ENCODE measurements around the gene EPS8L1.

EPS8L1 gene

GRCh38 chr19:55044771-55045716 lies 30.6 kb upstream of the EPS8L1 start:
- TF ChIP-seq, protein P1, sequence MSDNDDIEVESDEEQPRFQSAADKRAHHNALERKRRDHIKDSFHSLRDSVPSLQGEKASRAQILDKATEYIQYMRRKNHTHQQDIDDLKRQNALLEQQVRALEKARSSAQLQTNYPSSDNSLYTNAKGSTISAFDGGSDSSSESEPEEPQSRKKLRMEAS (IDR thresholded peaks at IDR 0.05), result no peak
- TF ChIP-seq TEAD4 (IDR thresholded peaks at IDR 0.05), result no peak
- TF ChIP-seq EP300 (IDR thresholded peaks at IDR 0.05; ENCODE audit: borderline replicate concordance), result no peak
- TF ChIP-seq RAD21 (IDR thresholded peaks at IDR 0.05; ENCODE audit: low read depth), result no peak
- TF ChIP-seq EGR1 (IDR thresholded peaks at IDR 0.05), result no peak
- TF ChIP-seq FOXM1 (IDR thresholded peaks at IDR 0.05; ENCODE audit: borderline replicate concordance, low read depth), result no peak
- TF ChIP-seq CREB1 (IDR thresholded peaks at IDR 0.05; ENCODE audit: low read depth), result no peak
- TF ChIP-seq, protein P2, sequence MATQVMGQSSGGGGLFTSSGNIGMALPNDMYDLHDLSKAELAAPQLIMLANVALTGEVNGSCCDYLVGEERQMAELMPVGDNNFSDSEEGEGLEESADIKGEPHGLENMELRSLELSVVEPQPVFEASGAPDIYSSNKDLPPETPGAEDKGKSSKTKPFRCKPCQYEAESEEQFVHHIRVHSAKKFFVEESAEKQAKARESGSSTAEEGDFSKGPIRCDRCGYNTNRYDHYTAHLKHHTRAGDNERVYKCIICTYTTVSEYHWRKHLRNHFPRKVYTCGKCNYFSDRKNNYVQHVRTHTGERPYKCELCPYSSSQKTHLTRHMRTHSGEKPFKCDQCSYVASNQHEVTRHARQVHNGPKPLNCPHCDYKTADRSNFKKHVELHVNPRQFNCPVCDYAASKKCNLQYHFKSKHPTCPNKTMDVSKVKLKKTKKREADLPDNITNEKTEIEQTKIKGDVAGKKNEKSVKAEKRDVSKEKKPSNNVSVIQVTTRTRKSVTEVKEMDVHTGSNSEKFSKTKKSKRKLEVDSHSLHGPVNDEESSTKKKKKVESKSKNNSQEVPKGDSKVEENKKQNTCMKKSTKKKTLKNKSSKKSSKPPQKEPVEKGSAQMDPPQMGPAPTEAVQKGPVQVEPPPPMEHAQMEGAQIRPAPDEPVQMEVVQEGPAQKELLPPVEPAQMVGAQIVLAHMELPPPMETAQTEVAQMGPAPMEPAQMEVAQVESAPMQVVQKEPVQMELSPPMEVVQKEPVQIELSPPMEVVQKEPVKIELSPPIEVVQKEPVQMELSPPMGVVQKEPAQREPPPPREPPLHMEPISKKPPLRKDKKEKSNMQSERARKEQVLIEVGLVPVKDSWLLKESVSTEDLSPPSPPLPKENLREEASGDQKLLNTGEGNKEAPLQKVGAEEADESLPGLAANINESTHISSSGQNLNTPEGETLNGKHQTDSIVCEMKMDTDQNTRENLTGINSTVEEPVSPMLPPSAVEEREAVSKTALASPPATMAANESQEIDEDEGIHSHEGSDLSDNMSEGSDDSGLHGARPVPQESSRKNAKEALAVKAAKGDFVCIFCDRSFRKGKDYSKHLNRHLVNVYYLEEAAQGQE (IDR thresholded peaks at IDR 0.05; ENCODE audit: low read depth), result no peak
- TF ChIP-seq YY1 (IDR thresholded peaks at IDR 0.05; ENCODE audit: low read depth), result no peak
- no peak for TF ChIP-seq ZBTB7A (IDR thresholded peaks at IDR 0.05; ENCODE audit: low read depth)

GRCh38 chr19:55046975-55047622 lies 28.6 kb upstream of the EPS8L1 start:
- TF ChIP-seq EGR1 (IDR thresholded peaks at IDR 0.05) (no peak), TAF1 (IDR thresholded peaks at IDR 0.05; ENCODE audit: low read depth) (no peak), CEBPB (IDR thresholded peaks at IDR 0.05) (no peak), CREB1 (IDR thresholded peaks at IDR 0.05; ENCODE audit: low read depth) (no peak), TEAD4 (IDR thresholded peaks at IDR 0.05) (no peak), ZBTB7A (IDR thresholded peaks at IDR 0.05; ENCODE audit: low read depth) (no peak), EP300 (IDR thresholded peaks at IDR 0.05; ENCODE audit: borderline replicate concordance) (no peak), RAD21 (IDR thresholded peaks at IDR 0.05; ENCODE audit: low read depth) (no peak), YY1 (IDR thresholded peaks at IDR 0.05; ENCODE audit: low read depth) (no peak), TCF12 (IDR thresholded peaks at IDR 0.05; ENCODE audit: low read depth) (no peak), NFIC (IDR thresholded peaks at IDR 0.05) (no peak), FOXM1 (IDR thresholded peaks at IDR 0.05; ENCODE audit: borderline replicate concordance, low read depth) (no peak)
- TF ChIP-seq, protein P3, sequence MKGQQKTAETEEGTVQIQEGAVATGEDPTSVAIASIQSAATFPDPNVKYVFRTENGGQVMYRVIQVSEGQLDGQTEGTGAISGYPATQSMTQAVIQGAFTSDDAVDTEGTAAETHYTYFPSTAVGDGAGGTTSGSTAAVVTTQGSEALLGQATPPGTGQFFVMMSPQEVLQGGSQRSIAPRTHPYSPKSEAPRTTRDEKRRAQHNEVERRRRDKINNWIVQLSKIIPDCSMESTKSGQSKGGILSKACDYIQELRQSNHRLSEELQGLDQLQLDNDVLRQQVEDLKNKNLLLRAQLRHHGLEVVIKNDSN (IDR thresholded peaks at IDR 0.05), result no peak
- TF ChIP-seq, protein P2 (IDR thresholded peaks at IDR 0.05; ENCODE audit: low read depth), result no peak
- TF ChIP-seq, protein P1 (IDR thresholded peaks at IDR 0.05), result no peak

GRCh38 chr19:55047951-55048350 lies 27.7 kb upstream of the EPS8L1 start:
- no peak for TF ChIP-seq YY1 (IDR thresholded peaks at IDR 0.05; ENCODE audit: low read depth)
- TF ChIP-seq, protein P1 (IDR thresholded peaks at IDR 0.05), result no peak
- TF ChIP-seq EP300 (IDR thresholded peaks at IDR 0.05; ENCODE audit: borderline replicate concordance), result no peak
- no peak for TF ChIP-seq TAF1 (IDR thresholded peaks at IDR 0.05; ENCODE audit: low read depth)
- TF ChIP-seq ZBTB7A (IDR thresholded peaks at IDR 0.05; ENCODE audit: low read depth), result no peak
- TF ChIP-seq TEAD4 (IDR thresholded peaks at IDR 0.05), result no peak
- TF ChIP-seq RAD21 (IDR thresholded peaks at IDR 0.05; ENCODE audit: low read depth), result no peak
- TF ChIP-seq, protein P3 (IDR thresholded peaks at IDR 0.05), result no peak
- TF ChIP-seq CEBPB (IDR thresholded peaks at IDR 0.05), result no peak
- TF ChIP-seq FOXM1 (IDR thresholded peaks at IDR 0.05; ENCODE audit: borderline replicate concordance, low read depth), result no peak

DNA sequence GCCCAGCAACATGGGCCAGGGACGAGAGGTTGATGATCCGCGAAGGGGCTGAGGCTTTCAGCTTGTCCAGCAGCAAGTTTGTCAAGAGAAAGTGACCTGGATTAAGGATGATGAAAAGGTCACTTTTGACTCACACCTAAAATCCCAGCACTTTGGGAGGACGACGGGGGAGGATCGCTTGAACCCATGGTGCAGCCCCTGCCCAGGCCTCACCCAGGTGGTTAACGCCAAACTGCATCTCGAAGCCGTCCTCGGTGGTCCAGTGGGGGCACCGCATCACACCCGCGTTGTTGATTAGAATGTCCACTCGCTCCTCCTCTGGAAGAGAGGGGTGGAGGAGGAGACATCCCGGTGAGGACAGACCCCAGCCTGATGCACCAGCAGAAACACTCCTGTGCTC lies 27.2 kb upstream of the EPS8L1 start:
- TF ChIP-seq TEAD4 (IDR thresholded peaks at IDR 0.05), result no peak
- TF ChIP-seq YY1 (IDR thresholded peaks at IDR 0.05; ENCODE audit: low read depth), result no peak
- no peak for TF ChIP-seq ZBTB7A (IDR thresholded peaks at IDR 0.05; ENCODE audit: low read depth)
- TF ChIP-seq, protein P1 (IDR thresholded peaks at IDR 0.05), result no peak
- no peak for TF ChIP-seq EP300 (IDR thresholded peaks at IDR 0.05; ENCODE audit: borderline replicate concordance)
- no peak for TF ChIP-seq TAF1 (IDR thresholded peaks at IDR 0.05; ENCODE audit: low read depth)
- TF ChIP-seq EGR1 (IDR thresholded peaks at IDR 0.05), result no peak
- TF ChIP-seq, protein P3 (IDR thresholded peaks at IDR 0.05), result no peak
- no peak for TF ChIP-seq CEBPB (IDR thresholded peaks at IDR 0.05)
- TF ChIP-seq CREB1 (IDR thresholded peaks at IDR 0.05; ENCODE audit: low read depth), result no peak
- no peak for TF ChIP-seq TCF12 (IDR thresholded peaks at IDR 0.05; ENCODE audit: low read depth)
- TF ChIP-seq NFIC (IDR thresholded peaks at IDR 0.05), result no peak
- TF ChIP-seq FOXM1 (IDR thresholded peaks at IDR 0.05; ENCODE audit: borderline replicate concordance, low read depth), result no peak

Data from Ishikawa (cell line).